GM13977 (cell line): ENCODE results near the gene UBE2Q2.

Experiments used
- DNase-seq: peaks from one replicate; pipeline ENCODE4 v3.0.0; 2012; ENCODE audit warnings: low spot score
- CTCF ChIP-seq: IDR thresholded peaks from 2 replicates; pipeline ENCODE4 v1.5.1; 2012; ENCODE audit warnings: mild to moderate bottlenecking, control low read depth; ENCODE audit not compliant: insufficient read depth; ENCODE audit errors: extremely low read depth, missing control alignments
- in situ Hi-C: fragments of 300-500 bp; cut with MboI; formaldehyde crosslinking; loops from one replicate; pipeline ENCODE4 v1.12.0; 2022; ENCODE audit warnings: low sequenced_read_pairs, low pct_unique_long_range_greater_than_20kb, mixed read lengths, inconsistent platforms; ENCODE audit not compliant: unreplicated experiment

UBE2Q2 gene

DNA sequence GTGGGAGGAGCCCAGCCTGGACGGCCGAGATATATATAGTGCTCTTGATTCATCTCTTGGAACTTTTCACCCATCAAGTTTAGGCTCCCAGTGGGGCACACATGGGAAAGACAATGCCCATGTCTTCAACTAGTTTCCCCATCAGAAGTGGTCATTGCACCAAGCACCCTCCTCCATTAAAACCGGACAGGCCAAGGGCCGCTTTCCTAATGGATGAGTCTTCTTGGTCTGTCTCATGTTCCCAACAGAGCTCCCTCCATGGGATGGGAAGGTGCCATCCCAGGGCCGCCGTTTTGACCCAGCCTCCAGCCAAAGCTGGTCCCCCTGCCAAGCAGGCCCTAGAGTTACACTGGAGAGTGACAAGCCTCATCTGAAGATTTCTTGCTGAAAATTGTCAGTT is 34.7 kb upstream of the UBE2Q2 start:
- no peak for TF ChIP-seq CTCF
- DNase-seq = no peak
- in situ Hi-C loops = loop anchor here (25.0 kb wide), 1 partner anchor 329 kb away; no protein-coding TSS in a partner anchor

- in situ Hi-C loops = loop anchor here (25.0 kb wide), 1 partner anchor 327 kb away; no protein-coding TSS in a partner anchor
- peak; percentile 61 for TF ChIP-seq CTCF
- DNase-seq = peak; percentile 25
Observed at GRCh38 chr15:75809986-75810750, 33.1 kb upstream of the UBE2Q2 start.

GRCh38 chr15:75810874-75811498 is 32.3 kb upstream of the UBE2Q2 start:
- no peak for DNase-seq
- in situ Hi-C loops = loop anchor here (25.0 kb wide), 1 partner anchor 326 kb away; no protein-coding TSS in a partner anchor
- TF ChIP-seq CTCF = no peak

- DNase-seq = no peak
- TF ChIP-seq CTCF = no peak
- in situ Hi-C loops = loop anchor here (25.0 kb wide), 1 partner anchor 326 kb away; no protein-coding TSS in a partner anchor
Observed at GRCh38 chr15:75811626-75812025, 31.6 kb upstream of the UBE2Q2 start.

GRCh38 chr15:75814794-75815193 is 28.5 kb upstream of the UBE2Q2 start:
- in situ Hi-C loops = loop anchor here (25.0 kb wide), 1 partner anchor 323 kb away; no protein-coding TSS in a partner anchor
- TF ChIP-seq CTCF = no peak

DNA sequence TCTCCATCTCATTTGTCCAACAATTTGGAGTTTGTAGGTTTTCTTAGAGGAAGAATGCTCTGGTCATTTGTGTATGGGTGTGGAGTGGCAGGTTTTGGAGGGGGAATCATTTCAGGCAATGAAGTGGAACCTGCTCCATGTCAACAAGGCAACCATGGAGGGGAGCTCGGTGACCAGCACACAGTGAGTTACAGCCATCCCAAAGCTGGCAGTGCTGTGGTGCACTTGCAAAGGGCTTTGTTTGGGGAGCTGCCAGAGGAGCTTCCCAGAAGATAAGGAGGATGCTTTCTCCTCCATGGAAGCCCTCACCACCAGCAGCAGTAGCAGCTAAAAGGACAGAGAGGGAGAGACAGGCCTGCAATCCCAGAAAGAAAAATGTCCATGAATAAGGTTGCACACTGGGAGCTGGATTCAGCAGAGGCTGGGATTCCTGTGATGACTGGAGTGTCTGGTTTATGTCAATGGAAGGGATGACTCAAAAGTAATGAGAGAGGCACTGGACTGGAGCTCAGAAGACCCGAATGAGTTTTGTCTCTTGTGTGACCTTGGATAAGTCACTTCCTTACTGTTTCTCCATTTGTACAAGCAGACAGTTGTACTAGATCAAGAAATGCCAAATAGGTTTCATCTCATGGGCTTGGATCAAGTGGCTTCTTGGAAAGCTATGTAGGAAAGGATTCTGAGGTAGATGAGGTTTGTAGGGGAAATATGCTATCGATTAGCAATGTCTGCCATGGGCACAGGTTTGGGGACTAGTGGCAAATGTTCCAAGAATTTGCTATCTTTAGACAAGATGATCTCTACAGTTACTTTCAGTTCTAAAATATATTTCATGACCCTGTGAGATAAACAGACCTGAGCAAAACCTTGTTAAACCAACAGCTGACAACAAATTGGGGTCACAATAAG is 27.2 kb upstream of the UBE2Q2 start:
- no peak for DNase-seq
- no peak for TF ChIP-seq CTCF
- in situ Hi-C loops = loop anchor here (25.0 kb wide), 1 partner anchor 321 kb away; no protein-coding TSS in a partner anchor

More at GRCh38 chr15:75814794-75815193, 28.5 kb upstream of the UBE2Q2 start:
- no peak for DNase-seq
